Activated CD4-positive, alpha-beta T cell treated with anti-CD3 and anti-CD28 coated beads, Interleukin-2, amount 50 U/mL, for 48 hours (primary cell): ENCODE results near the gene KCNH6.

Experiments
- DNase-seq, 2 experiments: peaks; one replicate each; pipeline ENCODE4 v3.0.0-alpha.2; 2020

KCNH6 gene

DNA sequence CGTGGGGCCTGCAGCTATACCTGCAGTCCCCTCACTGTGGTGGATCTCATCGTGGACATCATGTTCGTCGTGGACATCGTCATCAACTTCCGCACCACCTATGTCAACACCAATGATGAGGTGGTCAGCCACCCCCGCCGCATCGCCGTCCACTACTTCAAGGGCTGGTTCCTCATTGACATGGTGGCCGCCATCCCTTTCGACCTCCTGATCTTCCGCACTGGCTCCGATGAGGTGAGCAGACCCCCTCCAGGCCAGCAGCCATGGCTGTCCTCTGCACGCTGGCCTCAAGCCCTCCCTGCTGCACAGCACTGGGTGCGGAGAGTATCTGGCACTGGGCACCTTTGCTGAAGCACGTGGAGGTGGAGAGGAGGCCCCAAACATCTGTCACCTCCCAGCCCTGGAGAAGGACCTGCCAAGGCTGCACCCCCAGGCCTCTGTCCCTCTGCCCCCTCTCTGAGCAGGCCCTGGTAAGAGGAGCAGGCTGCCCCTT is 11.0 kb downstream of the KCNH6 start:
- no peak for DNase-seq

DNA sequence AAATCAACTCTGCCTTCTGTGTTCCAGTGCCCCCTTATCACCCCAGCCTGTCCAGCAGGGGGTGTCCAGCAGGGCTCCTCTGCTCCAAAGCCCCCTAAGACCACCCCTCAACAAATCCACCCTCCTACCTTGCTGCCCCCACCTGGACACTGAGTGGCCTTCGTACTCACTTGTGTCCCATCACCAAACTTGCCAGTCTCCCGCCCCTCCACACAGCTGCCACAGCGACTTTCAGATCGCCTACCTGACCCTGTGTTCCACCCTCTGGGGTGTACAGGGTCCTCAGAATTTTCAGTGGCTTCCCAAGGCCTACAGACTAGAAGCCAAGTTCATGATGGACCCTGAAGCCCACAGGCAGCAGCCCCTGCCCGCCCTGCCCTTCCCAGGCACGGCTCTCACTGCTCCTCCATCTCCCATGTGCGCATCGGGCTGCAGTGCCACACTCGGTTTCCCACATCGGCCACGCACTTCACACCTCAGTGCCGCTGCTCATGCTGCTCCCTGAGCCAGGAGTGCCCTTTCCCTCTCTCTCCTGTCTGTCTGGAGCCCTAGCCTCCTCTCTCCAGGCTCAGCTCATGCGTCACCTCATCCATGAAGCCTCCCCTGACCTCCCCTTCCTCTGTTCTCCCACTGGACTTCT is 11.8 kb downstream of the KCNH6 start:
- no peak for DNase-seq

DNA sequence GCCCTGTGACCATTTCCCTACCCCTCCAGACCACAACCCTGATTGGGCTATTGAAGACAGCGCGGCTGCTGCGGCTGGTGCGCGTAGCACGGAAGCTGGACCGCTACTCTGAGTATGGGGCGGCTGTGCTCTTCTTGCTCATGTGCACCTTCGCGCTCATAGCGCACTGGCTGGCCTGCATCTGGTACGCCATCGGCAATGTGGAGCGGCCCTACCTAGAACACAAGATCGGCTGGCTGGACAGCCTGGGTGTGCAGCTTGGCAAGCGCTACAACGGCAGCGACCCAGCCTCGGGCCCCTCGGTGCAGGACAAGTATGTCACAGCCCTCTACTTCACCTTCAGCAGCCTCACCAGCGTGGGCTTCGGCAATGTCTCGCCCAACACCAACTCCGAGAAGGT is 12.5 kb downstream of the KCNH6 start:
- no peak for DNase-seq

DNA sequence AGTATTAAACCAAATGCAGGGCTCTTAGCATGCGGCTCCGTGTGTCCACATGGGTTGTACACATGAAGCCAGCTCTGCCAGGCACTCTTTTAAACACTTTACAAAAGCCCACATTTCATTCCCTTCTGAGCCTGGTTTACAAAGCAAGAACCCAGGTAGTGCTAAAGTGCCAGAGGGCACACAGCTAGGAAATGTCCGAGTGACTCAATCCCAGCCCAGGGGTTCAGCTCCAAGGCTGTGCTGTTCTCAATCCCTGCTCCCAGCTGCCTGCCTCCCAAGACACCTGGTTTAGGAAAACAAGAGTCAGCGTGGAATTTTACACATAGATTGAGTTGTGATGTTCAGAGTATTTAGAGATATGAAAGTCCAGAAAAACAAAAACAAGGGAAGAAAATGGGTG is 13.8 kb downstream of the KCNH6 start:
- DNase-seq: no peak

DNA sequence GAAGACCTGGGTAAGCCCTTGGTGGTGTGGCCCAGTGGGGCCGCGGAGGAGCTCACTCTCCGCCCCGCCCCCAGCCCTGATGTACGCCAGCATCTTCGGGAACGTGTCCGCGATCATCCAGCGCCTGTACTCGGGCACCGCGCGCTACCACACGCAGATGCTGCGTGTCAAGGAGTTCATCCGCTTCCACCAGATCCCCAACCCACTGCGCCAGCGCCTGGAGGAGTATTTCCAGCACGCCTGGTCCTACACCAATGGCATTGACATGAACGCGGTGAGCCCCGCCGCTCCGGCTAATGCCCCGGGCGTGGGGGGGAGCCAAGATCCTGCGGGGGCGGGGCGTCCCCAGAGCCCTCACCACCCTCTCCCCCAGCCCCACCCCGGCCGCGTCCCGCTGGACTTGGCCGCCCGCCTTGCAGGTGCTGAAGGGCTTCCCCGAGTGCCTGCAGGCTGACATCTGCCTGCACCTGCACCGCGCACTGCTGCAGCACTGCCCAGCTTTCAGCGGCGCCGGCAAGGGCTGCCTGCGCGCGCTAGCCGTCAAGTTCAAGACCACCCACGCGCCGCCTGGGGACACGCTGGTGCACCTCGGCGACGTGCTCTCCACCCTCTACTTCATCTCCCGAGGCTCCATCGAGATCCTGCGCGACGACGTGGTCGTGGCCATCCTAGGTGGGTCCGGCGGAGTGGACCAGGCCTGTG is 15.0 kb downstream of the KCNH6 start:
- peak in 1 of 2 experiments; percentile 26 for DNase-seq

DNA sequence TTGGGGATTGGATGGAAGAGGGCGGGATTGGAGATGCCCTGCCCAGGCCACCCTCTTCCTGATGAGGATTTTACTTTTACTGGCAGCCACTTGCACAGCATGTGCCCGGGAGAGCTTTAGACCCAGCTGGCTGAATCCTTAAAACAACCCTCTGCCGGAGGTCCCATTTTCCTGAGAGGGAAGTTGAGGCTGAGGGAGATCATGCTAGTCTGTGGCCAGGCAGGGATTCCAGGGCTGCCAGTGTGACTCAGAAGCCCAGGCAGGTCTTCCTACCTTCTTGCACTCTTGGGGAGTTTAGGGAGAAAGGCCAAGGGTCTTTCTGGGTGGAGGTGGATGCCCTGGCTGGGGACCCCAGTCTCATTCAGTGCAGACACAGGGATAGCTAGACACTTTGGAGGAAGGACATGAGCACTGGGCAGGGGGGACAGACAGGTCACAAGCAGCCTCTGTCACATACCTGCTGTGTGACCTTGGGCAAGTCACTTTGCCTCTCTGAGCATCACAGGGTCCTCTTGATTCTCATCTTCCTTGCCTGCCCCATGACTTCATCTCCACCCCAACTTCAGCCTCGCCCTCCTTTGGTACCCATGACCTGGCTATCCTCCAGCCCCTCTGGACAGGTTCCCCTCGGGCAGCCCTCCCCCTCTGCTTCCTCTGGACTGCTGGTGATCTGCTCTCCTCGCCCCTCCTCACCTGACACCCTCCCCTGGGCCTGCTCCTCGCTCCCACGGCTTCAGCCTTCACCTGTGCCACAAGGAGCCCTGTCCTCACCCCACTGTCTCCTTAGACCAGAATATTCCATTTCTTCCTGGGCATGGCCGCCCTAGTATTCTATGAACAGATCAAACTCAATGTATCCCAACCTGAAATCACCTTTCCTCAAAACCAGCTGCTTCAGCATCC is 15.8 kb downstream of the KCNH6 start:
- DNase-seq: no peak

DNA sequence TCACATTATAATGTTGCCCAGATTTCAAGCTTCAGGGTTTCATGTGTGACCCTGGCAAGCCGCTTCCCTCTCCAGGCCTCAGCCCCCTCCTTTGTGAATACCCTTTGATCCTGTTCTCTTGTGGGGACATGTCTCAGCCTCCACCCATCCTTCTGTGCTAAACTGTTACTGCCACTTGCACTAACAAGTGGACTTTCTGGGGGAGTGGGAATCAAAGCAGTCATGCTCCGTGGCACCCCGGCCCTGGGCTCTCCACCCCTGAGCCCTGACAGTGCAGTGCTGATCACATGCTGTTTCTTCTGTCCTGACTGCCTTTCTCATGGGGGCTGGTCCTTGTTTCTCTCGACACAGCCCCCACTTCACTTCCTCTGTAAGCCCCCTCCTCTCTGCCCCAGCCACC is 17.4 kb downstream of the KCNH6 start:
- no peak for DNase-seq

DNA sequence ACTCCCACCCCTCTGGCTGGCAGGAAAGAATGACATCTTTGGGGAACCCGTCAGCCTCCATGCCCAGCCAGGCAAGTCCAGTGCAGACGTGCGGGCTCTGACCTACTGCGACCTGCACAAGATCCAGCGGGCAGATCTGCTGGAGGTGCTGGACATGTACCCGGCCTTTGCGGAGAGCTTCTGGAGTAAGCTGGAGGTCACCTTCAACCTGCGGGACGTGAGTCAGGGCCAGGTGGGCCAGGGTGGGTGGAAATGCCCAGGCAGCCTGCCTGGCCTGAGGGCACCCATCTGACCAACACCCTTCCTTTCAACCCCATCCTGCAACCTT is 19.0 kb downstream of the KCNH6 start:
- DNase-seq: no peak

DNA sequence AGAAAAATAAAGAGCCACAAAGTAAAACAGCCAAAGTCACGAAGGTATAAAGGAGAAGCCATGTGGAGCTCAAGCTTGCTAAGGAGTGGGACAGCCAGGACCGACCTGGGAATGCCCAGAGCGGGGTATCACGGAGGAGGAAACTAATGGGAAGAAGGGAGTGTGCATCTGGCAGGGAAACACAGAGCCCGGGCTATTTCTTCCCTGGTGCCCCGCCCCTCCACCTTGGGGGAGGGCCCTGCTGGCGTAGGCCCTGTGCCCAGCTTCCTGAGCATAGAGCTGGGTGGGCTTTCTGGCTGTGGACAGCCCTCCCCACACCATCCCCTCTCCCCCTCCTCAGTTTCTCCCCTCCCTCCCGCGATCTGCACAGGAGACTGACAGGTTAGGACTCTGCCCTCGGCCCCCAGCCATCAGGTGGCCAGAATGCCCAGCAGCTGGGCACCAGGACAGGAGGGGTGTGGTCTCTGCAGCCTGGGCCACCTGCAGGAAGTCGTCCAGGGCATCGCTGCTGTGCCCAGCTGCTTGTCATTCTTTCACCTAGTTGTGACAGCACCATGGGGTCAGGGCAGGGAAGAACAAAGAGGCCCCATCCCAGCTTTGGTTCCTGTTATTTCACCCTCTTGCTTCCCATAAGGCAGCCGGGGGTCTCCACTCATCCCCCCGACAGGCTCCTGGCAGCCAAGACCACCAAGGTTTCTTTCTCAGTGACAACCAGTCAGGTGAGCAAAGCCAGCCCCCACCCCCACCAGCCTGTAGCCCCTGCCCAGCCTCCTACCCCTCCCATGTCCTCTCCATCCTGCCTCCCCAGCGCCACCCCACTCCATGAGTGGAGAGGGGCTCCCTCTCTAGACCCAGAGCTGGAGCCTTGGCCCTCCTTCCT is 20.0 kb downstream of the KCNH6 start:
- no peak for DNase-seq

DNA sequence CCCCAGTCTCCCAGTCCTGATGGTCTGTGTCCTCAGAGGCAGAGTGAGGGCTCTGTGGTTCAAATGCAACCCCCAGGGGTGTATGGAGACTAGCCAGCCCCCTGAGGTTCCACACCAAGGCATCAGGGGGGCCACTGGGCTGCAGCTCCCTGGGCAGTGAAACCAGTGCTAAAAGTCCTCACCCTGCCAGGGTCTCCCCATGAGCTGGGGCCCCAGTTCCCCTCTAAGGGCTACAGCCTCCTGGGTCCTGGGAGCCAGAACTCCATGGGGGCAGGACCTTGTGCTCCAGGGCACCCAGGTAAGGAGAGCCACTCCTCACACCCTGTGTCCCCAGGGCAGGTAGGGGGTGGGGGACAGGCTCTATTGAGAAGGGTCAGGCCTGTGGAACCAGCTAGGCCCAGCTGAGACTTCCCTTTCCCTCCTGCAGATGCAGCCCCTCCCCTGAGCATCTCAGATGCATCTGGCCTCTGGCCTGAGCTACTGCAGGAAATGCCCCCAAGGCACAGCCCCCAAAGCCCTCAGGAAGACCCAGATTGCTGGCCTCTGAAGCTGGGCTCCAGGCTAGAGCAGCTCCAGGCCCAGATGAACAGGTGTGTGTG is 20.8 kb downstream of the KCNH6 start:
- no peak for DNase-seq

DNA sequence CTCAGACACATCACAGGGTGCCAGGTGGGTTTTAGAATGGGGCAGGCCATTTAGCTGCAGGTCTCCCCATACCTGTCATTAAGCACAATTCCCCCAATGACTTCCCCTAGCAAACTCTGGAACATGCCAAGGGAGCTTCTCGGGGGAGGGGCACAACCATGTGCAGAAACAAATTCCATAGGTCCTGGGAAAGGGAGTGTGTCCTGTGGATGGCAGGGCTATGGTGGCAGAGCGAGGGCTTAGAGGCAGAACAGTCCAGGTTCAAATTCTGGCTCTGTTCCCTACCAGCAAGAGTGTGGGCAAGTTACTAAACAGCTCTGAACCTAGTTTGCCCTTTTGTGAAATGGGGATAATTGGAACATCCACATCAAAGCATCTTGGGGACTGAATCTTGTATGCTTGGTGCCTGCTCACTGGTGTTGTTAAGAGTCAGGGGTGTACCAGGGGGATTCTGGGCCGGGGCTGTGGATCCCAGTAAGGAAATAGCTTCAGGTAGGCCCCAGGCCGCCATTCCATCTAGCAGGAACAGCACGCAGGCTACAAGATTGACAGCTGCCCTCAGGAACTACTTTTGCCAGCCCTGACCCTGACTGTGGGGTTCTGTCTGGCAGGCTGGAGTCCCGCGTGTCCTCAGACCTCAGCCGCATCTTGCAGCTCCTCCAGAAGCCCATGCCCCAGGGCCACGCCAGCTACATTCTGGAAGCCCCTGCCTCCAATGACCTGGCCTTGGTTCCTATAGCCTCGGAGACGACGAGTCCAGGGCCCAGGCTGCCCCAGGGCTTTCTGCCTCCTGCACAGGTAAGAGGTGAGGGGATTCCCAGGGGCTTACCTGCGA is 21.5 kb downstream of the KCNH6 start:
- no peak for DNase-seq

DNA sequence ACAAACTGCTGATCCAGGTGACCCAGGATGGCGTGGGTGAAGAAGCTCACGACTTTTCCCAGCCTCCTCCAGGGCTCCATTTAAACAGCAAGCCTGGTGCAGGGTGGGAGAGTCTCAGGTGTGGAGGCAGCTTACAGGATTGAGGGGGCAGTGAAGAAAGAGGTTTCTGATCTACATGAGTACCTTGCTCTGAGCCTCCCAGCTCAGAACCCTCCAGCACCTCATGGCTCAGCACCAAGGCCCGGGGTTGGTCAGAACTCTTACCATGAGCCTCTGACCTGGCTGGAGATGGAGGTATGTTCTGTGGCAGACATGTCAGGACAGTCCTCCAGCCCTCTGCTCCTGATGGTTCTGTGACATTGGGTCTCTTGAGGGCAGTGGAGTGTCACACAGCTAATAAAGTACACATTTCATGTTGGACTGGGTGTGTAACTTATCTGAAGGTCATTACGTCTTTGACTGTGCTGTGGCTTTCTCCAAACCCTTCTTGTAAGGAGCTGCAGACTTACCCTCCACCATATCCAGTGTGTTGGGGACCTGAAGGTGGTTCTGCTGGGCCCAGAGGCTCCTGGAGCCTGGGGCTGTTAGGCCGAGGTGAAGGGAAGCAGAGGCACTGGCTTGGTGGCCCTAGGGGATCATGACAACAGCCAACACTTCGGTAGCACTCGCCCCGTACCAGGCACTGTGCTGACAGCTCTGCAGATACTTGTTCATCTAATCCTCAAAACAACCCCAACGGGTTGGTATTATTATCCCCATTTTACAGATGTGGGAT is 23.3 kb downstream of the KCNH6 start:
- no peak for DNase-seq

DNA sequence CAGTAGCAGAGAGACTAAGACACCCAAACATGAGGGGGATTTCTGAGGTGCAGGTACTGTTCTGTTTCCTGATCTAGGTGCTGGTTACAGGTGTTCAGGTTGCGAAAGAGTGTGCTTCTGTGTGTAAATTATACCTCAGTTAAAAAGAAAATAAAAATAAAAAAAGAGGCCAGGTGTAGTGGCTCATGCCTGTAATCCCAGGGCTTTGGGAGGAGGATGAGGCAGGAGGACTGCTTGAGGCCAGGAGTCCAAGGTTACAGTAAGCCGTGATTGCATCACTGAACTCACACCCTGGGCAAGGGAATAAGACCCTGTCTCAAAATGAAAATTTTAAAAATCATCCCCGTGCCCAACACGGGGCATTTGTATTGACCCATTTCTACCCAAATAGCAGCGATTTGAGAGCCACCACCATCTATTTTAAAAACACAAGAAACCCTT is 23.9 kb downstream of the KCNH6 start:
- no peak for DNase-seq

DNA sequence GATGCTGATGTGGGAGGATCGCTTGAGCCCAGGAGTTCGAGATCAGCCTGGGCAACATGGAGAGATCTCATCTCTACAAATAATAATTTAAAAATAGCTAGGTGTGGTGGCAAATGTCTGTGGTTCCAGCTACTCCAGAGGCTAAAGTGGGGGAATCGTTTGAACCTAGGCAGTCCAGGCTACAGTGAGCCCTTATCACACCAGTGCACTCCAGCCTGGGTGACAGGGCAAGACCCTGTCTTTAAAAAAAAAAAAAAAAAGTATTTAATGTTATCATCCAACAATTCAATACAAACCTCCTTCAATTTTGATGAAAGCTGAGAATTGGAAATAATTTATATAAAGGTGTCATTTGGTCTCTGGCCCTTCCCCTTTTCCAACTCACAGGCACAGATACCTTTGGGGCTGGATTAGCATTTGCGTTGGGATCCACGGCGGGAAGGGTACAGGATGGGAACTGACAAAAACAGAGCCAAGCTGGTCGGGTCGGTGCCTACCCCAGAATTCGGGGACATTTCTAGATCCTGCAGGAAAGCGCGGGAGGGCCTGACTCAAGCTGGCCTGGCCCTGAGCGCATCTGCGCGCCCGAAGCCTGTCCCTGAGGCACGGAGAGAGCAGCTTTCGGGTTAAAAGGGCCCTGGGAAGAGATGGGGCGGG is 26.3 kb downstream of the KCNH6 start:
- DNase-seq: no peak

DNA sequence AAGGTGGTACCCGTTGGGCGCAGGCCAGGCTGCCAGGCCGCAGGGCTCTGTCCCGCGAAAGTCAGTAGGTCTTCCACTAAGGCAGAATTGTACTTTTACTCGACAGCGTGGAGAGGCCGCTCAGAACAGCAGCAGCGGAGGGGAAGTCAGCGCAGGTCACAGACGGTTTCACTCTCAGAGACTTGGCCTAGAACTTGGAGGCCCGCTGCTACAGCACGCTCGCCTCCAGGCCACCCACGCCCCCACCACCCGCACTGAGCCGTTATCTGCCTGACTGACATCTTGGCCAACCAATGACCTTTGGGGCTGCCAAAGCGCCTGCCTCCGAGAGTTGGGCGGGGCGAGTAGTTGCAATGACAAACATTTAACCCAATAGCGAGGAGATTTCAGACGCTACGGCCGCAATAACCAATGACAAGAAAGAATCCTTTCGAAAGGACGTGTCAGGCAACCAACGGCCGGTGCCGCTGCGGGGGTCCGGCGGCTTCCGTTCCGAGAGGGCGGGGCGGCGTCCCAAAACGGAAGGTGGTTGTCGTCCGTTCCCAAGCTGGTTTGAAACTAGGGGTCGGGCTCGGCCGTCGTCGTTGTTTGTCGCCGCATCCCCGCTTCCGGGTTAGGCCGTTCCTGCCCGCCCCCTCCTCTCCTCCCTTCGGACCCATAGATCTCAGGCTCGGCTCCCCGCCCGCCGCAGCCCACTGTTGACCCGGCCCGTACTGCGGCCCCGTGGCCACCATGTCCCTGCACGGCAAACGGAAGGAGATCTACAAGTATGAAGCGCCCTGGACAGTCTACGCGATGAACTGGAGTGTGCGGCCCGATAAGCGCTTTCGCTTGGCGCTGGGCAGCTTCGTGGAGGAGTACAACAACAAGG is 27.0 kb downstream of the KCNH6 start, which contains the start of gene DCAF7:
Gene DCAF7 (plus strand): TSS at position 532 of the 871 bp plus-strand sequence. CDS start 201 bp downstream, at position 733.
- DNase-seq: peak; percentile 99 to 100

DNA sequence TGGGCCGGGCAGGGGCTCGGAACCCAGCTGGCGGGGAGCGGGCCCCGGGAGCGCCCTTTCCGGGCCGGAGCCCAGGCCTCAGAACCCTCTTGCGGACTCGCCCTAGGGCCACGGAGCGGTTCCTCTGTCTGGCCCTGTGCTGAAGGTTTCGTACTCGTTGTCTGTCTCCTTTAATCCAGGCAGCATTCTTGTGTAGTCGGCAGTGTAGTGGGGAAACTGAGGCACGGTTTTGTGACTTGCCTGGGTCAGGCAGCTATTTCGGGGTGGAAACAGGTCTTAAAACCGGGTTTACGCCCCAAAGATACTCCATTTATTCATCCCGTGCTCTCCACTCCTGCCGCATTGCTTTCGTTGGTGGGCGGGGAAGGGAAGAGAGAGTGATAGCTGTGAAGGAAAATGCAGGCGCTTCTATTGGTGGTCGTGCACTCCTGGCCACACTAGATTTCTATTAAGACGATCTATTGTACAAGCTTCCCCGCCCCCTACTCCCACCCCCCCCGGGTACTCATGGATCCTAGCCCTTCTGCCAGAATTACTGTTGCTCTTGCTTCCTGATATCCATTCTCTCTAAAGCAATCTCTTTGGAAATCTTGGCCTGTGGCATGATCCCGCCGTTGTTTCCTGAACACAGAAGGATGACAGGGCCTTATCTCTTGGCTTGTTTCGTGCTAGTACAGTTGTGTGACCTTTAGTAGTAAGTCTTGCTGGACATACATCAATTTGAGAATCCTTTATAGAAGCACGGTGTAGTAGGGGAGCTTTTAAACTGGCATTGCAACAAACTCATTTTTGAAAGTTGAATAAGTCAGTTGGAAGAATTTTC is 27.9 kb downstream of the KCNH6 start:
- DNase-seq: peak; percentile 34 to 41

DNA sequence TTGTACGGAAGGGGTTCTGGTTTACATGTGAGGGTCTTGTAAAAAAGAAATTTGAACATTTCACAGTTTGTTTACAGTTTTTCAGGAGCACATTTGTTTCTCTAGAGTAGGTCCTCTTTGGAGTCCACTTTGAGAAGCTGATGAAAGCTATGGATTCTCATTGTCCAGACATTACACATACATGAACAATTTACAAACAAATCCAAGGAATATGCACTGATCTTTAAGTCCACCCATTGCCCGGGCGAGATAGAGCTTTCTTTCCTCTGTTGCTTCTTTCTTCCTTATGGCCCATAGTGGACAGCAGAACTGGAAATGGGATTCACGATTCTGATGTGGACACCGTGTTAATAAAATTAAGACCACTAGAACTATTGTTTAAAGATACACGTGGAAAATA is 29.1 kb downstream of the KCNH6 start:
- DNase-seq: no peak
